Hindlimb muscle (tissue), 1 donor: ENCODE data around the gene SRRM4. TPM values are rescaled to one million over a fixed set of nuclear protein-coding genes. Genes with fewer than 3 reads are reported as not detected.

Experiments
- DNase-seq: peaks from one replicate; pipeline ENCODE4 v3.0.0-alpha.2; 2013
- polyA plus RNA-seq: library from polyadenylated mRNA; unstranded; fragments of 120-200 nt; gene quantifications from one replicate; pipeline ENCODE4 v1.2.1, GENCODE V29; 2013; ENCODE audit not compliant: insufficient read length

Gene SRRM4
- polyA plus RNA-seq, 1 donor: 0.31 TPM

DNA sequence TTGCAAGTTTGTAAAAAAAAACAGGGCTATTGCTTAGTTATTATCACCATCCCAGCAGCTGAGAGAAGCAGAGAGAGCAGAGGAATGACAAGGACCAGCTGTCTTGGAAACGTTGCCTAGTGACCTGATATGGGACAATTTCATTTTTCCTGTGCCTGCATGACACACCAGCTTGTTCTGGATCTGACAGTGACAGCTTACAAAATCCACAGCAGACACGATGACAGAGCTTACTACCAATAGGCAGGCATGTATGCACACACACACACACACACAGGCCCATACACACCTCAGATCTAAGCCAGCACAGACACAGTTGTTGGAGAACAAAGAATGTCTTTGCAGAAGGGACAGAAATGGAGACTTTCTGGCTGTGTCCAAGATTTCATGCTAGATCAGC, 222.8 kb downstream of the SRRM4 start:
- DNase-seq: peak; percentile 40

DNA sequence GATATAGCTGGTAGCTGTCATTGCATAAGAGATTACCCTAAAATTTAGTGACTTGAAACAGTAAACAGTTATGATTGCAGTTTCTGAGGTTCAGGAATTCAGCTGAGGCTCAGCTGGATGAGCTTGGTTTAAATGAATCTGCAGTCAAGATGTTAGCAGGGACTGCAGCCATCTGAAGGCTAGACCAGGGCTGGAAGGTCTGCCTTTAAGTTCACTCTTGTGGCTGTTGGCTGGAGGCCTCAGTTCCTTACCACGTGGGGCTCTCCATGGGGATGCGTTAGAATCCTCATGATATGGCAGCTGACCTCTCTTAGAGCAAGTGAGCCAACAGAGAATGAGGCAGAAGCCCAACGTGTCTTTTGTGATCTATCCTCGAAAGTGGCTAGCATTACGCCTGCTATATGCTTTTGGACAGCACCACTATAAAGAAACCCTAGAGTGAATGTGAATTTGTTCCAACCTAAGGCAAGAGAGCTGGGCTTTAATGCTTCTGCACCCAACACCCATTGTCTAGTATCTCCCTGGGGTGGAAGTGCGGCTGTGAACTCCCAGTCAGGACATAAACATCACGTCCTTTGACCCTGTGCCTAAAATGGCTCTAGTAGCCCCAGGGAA, 223.4 kb downstream of the SRRM4 start:
- peak; percentile 44 for DNase-seq

DNA sequence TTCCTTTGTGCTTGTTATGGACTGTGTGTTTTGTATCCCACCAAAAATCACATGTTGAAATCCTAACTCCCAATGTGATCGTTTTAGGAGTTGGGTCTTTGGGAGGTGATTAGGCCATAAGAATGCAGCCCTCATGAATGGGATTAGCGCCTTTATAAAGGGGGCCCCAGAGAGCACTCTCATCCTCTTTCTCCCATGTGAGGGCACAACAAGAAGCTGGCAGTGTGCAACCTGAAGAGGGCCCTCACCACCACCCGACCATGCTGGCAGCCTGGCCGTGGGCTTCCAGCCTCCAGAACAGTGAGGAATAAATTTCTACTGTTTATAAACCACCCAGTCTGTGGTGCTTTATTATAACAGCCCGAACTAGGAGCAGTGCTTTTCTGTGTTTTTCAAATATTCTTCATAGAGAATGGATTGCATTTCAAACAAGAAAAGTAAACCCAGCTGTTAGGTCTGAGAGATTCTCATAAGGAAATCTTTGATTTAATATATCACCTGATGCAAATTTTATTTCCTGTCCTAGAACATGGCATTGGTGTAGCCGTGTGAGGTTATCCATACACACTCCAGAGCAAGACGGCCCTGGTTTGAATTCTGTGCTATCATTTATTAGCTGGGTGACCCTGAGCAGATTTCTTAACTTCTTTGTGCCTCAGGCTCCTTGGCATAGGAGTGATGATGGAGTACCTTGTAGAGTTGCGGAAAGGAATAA, 225.2 kb downstream of the SRRM4 start:
- DNase-seq: no peak

- DNase-seq: no peak
Measured at GRCh38 chr12:119207063-119207560, 225.8 kb downstream of the SRRM4 start.

GRCh38 chr12:119208626-119209061, 227.3 kb downstream of the SRRM4 start:
- peak; percentile 64 for DNase-seq

DNA sequence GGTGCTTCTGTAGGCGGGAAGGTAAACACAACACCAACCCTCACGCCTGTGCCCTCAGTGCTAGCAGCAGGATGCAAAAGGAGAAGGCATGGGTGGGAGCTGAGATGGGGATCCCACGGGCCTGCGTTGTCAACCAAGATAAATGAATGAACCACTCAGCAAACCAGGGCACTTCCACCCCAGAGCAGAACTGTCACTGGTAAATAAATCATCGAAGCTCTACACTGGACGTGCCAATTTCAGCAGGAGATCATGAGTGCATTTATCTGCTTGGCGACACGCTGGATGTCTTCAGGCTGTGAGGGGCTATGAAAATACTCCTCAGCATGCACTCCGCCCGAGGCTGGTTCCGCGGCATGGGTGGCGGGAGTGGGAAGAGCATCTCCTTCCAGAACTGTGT, 230.5 kb downstream of the SRRM4 start:
- no peak for DNase-seq

Other genes starting within 250 kb of the SRRM4 start
- 259 TPM for gene HSPB8, start 197.4 kb downstream of the SRRM4 start, polyA plus RNA-seq